ENCODE measurements around the gene ATP1A1. TPM values are rescaled to one million over a fixed set of nuclear protein-coding genes. Genes with fewer than 3 reads are reported as not detected.

The ATP1A1 gene
- total and polyA plus RNA-seq, 2 donors (not counting 1 experiment from before 2014, with no cell fraction given), result 58.9 to 107 TPM

- ATAC-seq (ENCODE audit: low read depth) (no peak), DNase-seq (no peak)
- Histone ChIP-seq H3K4me3 (ENCODE audit: control extremely low read depth in 1 of 5, extremely low read depth in 1 of 5, insufficient read depth in 1 of 5, low read depth in 2 of 5, low read length in 4 of 5) (no peak overlapping the region), H3K27ac (ENCODE audit: low read length in 2 of 2) (no peak overlapping the region), H3K9ac (ENCODE audit: low read length) (no peak overlapping the region), H3K4me1 (ENCODE audit: control insufficient read depth in 2 of 2, insufficient read depth in 2 of 2, low read length in 2 of 2) (no peaks in the 10 kb centered on the region), H4K20me1 (ENCODE audit: control insufficient read depth, insufficient read depth, low read length, poor library complexity, severe bottlenecking) (no peaks in the 10 kb centered on the region), H3K27me3 (replicated peaks in 1 of 4; ENCODE audit: control extremely low read depth in 1 of 4, control insufficient read depth in 3 of 4, insufficient read depth in 4 of 4, low read length in 3 of 4) (no peaks in the 10 kb centered on the region), H3K4me2 (replicated peaks; ENCODE audit: low read depth, low read length, poor library complexity, severe bottlenecking) (no peak overlapping the region), H3K79me2 (ENCODE audit: control insufficient read depth, insufficient read depth, low read length) (no peaks in the 10 kb centered on the region), H2AFZ (ENCODE audit: insufficient read depth, low read depth, low read length, poor library complexity, severe bottlenecking) (no peak overlapping the region), H3K36me3 (replicated peaks in 1 of 2; ENCODE audit: control extremely low read depth in 1 of 2, control insufficient read depth in 1 of 2, extremely low read depth in 1 of 2, insufficient read depth in 2 of 2, low read length in 1 of 2) (no peaks in the 10 kb centered on the region), H3K9me3 (ENCODE audit: control extremely low read depth in 1 of 3, control insufficient read depth in 2 of 3, insufficient read depth in 1 of 3, low read length in 2 of 3) (no peaks in the 10 kb centered on the region)
- WGBS (ENCODE audit: insufficient coverage), result 88% methylated on average over 2 of the region's 2 CpGs
- H3K4me1 Mint-ChIP-seq, result no peaks in the 10 kb centered on the region
- intact Hi-C loops (cut with micrococcal nuclease), result no loop called here
- no peaks in the 10 kb centered on the region for H3K9me3 Mint-ChIP-seq (ENCODE audit: insufficient read depth)
- ChIA-PET POLR2A (no interaction called here), CTCF (no interaction called here)
- H3K27me3 Mint-ChIP-seq, result peaks cover 9% of the 10 kb centered on the region
- H3K4me3 Mint-ChIP-seq, result no peak overlapping the region
- H3K27ac Mint-ChIP-seq, result no peak overlapping the region
- TF ChIP-seq CTCF (IDR thresholded peaks at IDR 0.05) (no peak), EZH2 (IDR thresholded peaks at IDR 0.05; ENCODE audit: borderline replicate concordance, insufficient read depth, low read depth, low read length, poor library complexity, severe bottlenecking) (no peak)
Measured at GRCh38 chr1:116453481-116453880, 80.4 kb downstream of the ATP1A1 start.

GRCh38 chr1:116453906-116454305 lies 80.9 kb downstream of the ATP1A1 start:
- intact Hi-C loops (cut with micrococcal nuclease), result no loop called here
- peaks cover 6% of the 10 kb centered on the region for H3K27me3 Mint-ChIP-seq
- Histone ChIP-seq H3K4me2 (replicated peaks; ENCODE audit: low read depth, low read length, poor library complexity, severe bottlenecking) (no peak overlapping the region), H3K36me3 (replicated peaks in 1 of 2; ENCODE audit: control extremely low read depth in 1 of 2, control insufficient read depth in 1 of 2, extremely low read depth in 1 of 2, insufficient read depth in 2 of 2, low read length in 1 of 2) (no peaks in the 10 kb centered on the region), H3K9me3 (ENCODE audit: control extremely low read depth in 1 of 3, control insufficient read depth in 2 of 3, insufficient read depth in 1 of 3, low read length in 2 of 3) (no peaks in the 10 kb centered on the region), H3K27ac (ENCODE audit: low read length in 2 of 2) (no peak overlapping the region), H3K4me3 (ENCODE audit: control extremely low read depth in 1 of 5, extremely low read depth in 1 of 5, insufficient read depth in 1 of 5, low read depth in 2 of 5, low read length in 4 of 5) (no peak overlapping the region), H3K79me2 (ENCODE audit: control insufficient read depth, insufficient read depth, low read length) (no peaks in the 10 kb centered on the region), H3K27me3 (replicated peaks in 1 of 4; ENCODE audit: control extremely low read depth in 1 of 4, control insufficient read depth in 3 of 4, insufficient read depth in 4 of 4, low read length in 3 of 4) (no peaks in the 10 kb centered on the region), H2AFZ (ENCODE audit: insufficient read depth, low read depth, low read length, poor library complexity, severe bottlenecking) (no peak overlapping the region), H3K9ac (ENCODE audit: low read length) (no peak overlapping the region), H3K4me1 (ENCODE audit: control insufficient read depth in 2 of 2, insufficient read depth in 2 of 2, low read length in 2 of 2) (no peaks in the 10 kb centered on the region), H4K20me1 (ENCODE audit: control insufficient read depth, insufficient read depth, low read length, poor library complexity, severe bottlenecking) (no peaks in the 10 kb centered on the region)
- 95% methylated on average over 2 of the region's 4 CpGs for WGBS (ENCODE audit: insufficient coverage)
- POLR2A ChIA-PET, result no interaction called here
- H3K9me3 Mint-ChIP-seq (ENCODE audit: insufficient read depth), result no peaks in the 10 kb centered on the region
- TF ChIP-seq EZH2 (IDR thresholded peaks at IDR 0.05; ENCODE audit: borderline replicate concordance, insufficient read depth, low read depth, low read length, poor library complexity, severe bottlenecking) (no peak), CTCF (IDR thresholded peaks at IDR 0.05) (no peak)
- CTCF ChIA-PET, result no interaction called here
- H3K4me3 Mint-ChIP-seq, result no peak overlapping the region
- no peak for DNase-seq
- no peak for ATAC-seq (ENCODE audit: low read depth)
- no peaks in the 10 kb centered on the region for H3K4me1 Mint-ChIP-seq
- H3K27ac Mint-ChIP-seq, result no peak overlapping the region

Small RNA genes lying within 50 kb of the gene (small RNA-seq; reads per million reads assigned to genes)
- not detected for gene RF00019 (ENCODE audit: insufficient read length, low read depth, low replicate concordance)
- gene RNU6-817P (ENCODE audit: insufficient read length, low read depth, low replicate concordance), result not detected

Other genes starting within 250 kb of the ATP1A1 start
- 47.1 and 47.6 TPM in 2 replicates for gene CD58, start 197.8 kb downstream of the ATP1A1 start, total RNA-seq
- gene CD58, start 197.8 kb downstream of the ATP1A1 start, polyA plus RNA-seq, result 8.4 and 12.3 TPM in 2 replicates